Endothelial cell of umbilical vein (primary cell): ENCODE data around the gene CDC14B. TPM values are rescaled to one million over a fixed set of nuclear protein-coding genes. Genes with fewer than 3 reads are reported as not detected.

ENCODE experiments used
- BruUV-seq: library from RNA; stranded (reverse); fragments of 400-500 nt; replicated peaks from 2 replicates; lab custom pipeline; 2021; lab: Mats Ljungman, UMichigan
- CTCF ChIA-PET: fragments of 300-600, 350-600 bp; sonication (Branson Sonifier 250); formaldehyde crosslinking; loops from one replicate; lab custom pipeline; 2021; ENCODE audit warnings: antibody characterized with exemption, inconsistent platforms; lab: Charles Lee
- POLR2A ChIA-PET: fragments of 300-600, 350-600 bp; sonication (Branson Sonifier 250); formaldehyde crosslinking; loops from one replicate; lab custom pipeline; 2021; ENCODE audit warnings: antibody characterized with exemption, inconsistent platforms; lab: Charles Lee
- DNase-seq: peaks from one replicate; pipeline ENCODE4 v3.0.0-alpha.2; 2011; ENCODE audit warnings: low read depth, low spot score
- FAIRE-seq: peaks from 2 replicates; lab custom pipeline; 2011; peaks lifted over from hg19 to GRCh38; lab: Jason Lieb, UNC
- H2AFZ ChIP-seq: 2 replicates; pipeline ENCODE4 v1.6.0; 2012; ENCODE audit warnings: low read depth, low read length, control low read depth, inconsistent platforms
- H3K27ac ChIP-seq: 2 replicates; pipeline ENCODE4 v1.5.1; 2011; ENCODE audit warnings: low read depth, mild to moderate bottlenecking, control low read depth, low read length, moderate library complexity; ENCODE audit not compliant: insufficient read depth
- H3K27me3 ChIP-seq, 2 experiments: 2 replicates each; pipeline versions ENCODE4 v1.6.0 to v1.6.1; 2011; ENCODE audit warnings: low read length in 2 of 2, mixed read lengths in 1 of 2; ENCODE audit not compliant: control insufficient read depth in 2 of 2, insufficient read depth in 2 of 2
- H3K36me3 ChIP-seq, 2 experiments: 2 replicates in 1 of 2; 3 replicates in 1 of 2; pipeline ENCODE4 v1.5.1; 2011; ENCODE audit warnings: low read length in 2 of 2, mild to moderate bottlenecking in 1 of 2, moderate library complexity in 1 of 2; ENCODE audit not compliant: control insufficient read depth in 2 of 2, insufficient read depth in 2 of 2; ENCODE audit errors: extremely low read depth in 1 of 2
- H3K4me1 ChIP-seq: 3 replicates; pipeline ENCODE4 v1.5.1; 2011; ENCODE audit warnings: mild to moderate bottlenecking, low read length; ENCODE audit not compliant: control insufficient read depth, insufficient read depth; ENCODE audit errors: extremely low read depth
- H3K4me2 ChIP-seq: 2 replicates; pipeline ENCODE4 v1.6.1; 2011; ENCODE audit warnings: low read length, control low read depth, mixed read lengths; ENCODE audit not compliant: insufficient read depth
- H3K4me3 ChIP-seq, 3 experiments: fragments of 200-600 bp in 1 of 3; sonication (generic), shearing (Covaris generic) in 1 of 3; replicated peaks in 1 of 3; 2 replicates each; pipeline ENCODE4 v1.5.1; 2011 to 2016; ENCODE audit warnings: control low read depth in 3 of 3, low read length in 3 of 3, mild to moderate bottlenecking in 2 of 3, inconsistent platforms in 1 of 3, low read depth in 1 of 3, moderate library complexity in 1 of 3; ENCODE audit not compliant: insufficient read depth in 1 of 3
- H3K79me2 ChIP-seq: 2 replicates; pipeline ENCODE4 v1.6.0; 2012; ENCODE audit warnings: low read length, inconsistent platforms; ENCODE audit not compliant: control insufficient read depth, insufficient read depth
- H3K9ac ChIP-seq: replicated peaks from 2 replicates; pipeline ENCODE3; 2011; ENCODE audit warnings: low read length, control low read depth; ENCODE audit not compliant: insufficient read depth; ENCODE audit errors: extremely low read depth
- H3K9me1 ChIP-seq: replicated peaks from 3 replicates; pipeline ENCODE4 v1.6.0; 2011; ENCODE audit warnings: mild to moderate bottlenecking, low read length; ENCODE audit not compliant: control insufficient read depth, insufficient read depth; ENCODE audit errors: extremely low read depth
- H3K9me3 ChIP-seq: replicated peaks from 2 replicates; pipeline ENCODE4 v1.5.1; 2012; ENCODE audit warnings: low read length, inconsistent platforms; ENCODE audit not compliant: control insufficient read depth, insufficient read depth
- H4K20me1 ChIP-seq: replicated peaks from 2 replicates; pipeline ENCODE3; 2011; ENCODE audit warnings: mild to moderate bottlenecking, low read length; ENCODE audit not compliant: control insufficient read depth, insufficient read depth; ENCODE audit errors: extremely low read depth
- CTCF ChIP-seq, 2 donors: IDR thresholded peaks; 1 replicate in 1 of 2; 2 replicates in 1 of 2; pipeline ENCODE4 v1.5.1; 2011; ENCODE audit warnings: low read length in 2 of 2, mild to moderate bottlenecking in 2 of 2, moderate library complexity in 2 of 2, control low read depth in 1 of 2, inconsistent platforms in 1 of 2, low read depth in 1 of 2; ENCODE audit not compliant: insufficient read depth in 1 of 2; ENCODE audit errors: extremely low read depth in 1 of 2
- EZH2 ChIP-seq: IDR thresholded peaks from 2 replicates; pipeline ENCODE4 v1.6.1; 2012; ENCODE audit warnings: borderline replicate concordance, low read depth, mild to moderate bottlenecking, moderate library complexity, low read length, inconsistent platforms; ENCODE audit not compliant: severe bottlenecking
- FOS ChIP-seq: IDR thresholded peaks from 2 replicates; pipeline ENCODE4 v1.6.1; 2011; ENCODE audit warnings: mild to moderate bottlenecking, low read length, moderate library complexity, borderline replicate concordance; ENCODE audit not compliant: insufficient read depth
- GATA2 ChIP-seq: IDR thresholded peaks from 2 replicates; pipeline ENCODE4 v1.7.0; 2011; ENCODE audit warnings: low read depth, mild to moderate bottlenecking, moderate library complexity, mixed read lengths, low read length; ENCODE audit not compliant: insufficient read length, insufficient read depth
- JUN ChIP-seq: IDR thresholded peaks from 2 replicates; pipeline ENCODE4 v1.6.1; 2011; ENCODE audit warnings: borderline replicate concordance, low read depth; ENCODE audit not compliant: insufficient read length, insufficient read depth
- MAX ChIP-seq: IDR thresholded peaks from 2 replicates; pipeline ENCODE4 v1.6.1; 2011; ENCODE audit not compliant: insufficient read depth, insufficient read length
- MYC ChIP-seq: IDR thresholded peaks from one replicate; pipeline ENCODE4 v1.6.1; 2011; ENCODE audit warnings: mild to moderate bottlenecking, low read depth, low read length
- POLR2AphosphoS5 ChIP-seq: IDR thresholded peaks from 2 replicates; pipeline ENCODE4 v1.6.1; 2012; ENCODE audit warnings: low read depth, mild to moderate bottlenecking, control low read depth, low read length, moderate library complexity; ENCODE audit not compliant: insufficient read depth
- dilution Hi-C: fragments of 300-500 bp; cut with MboI; formaldehyde crosslinking; loops from one replicate; pipeline ENCODE4 v1.15.0; 2019; ENCODE audit warnings: low sequenced_read_pairs; ENCODE audit not compliant: extremely low pct_ligation_motif_present
- intact Hi-C: fragments of 100-400 bp; cut with micrococcal nuclease; formaldehyde crosslinking; loops from one replicate; pipeline ENCODE4 v1.10.0; 2022
- polyA plus RNA-seq, 4 experiments: library from polyadenylated mRNA; depleted of rRNA in 3 of 4; stranded (reverse) in 3 of 4; unstranded in 1 of 4; fragments of >200 nt; gene quantifications; 2 replicates each; pipeline versions ENCODE4 v1.2.1 to v1.2.3, GENCODE V29; 2011 to 2012; ENCODE audit warnings: missing spikeins in 1 of 4
- total RNA-seq: library from RNA; stranded (reverse); gene quantifications from 2 replicates; pipeline ENCODE4 v1.2.3, GENCODE V29; 2021

CDC14B gene
- total and polyA plus RNA-seq, 2 donors (not counting 3 experiments of a cell fraction or from before 2014, with no cell fraction given), result 0.39 to 0.93 TPM

- ChIA-PET POLR2A (no interaction called here), CTCF (no interaction called here)
- Histone ChIP-seq H4K20me1 (no peaks in the 10 kb centered on the region), H3K9ac (no peak overlapping the region), H3K36me3 (peaks cover 3% of the 10 kb centered on the region in 2 experiments), H3K4me3 (no peak overlapping the region), H3K27ac (no peak overlapping the region), H3K9me3 (no peaks in the 10 kb centered on the region), H2AFZ (no peak overlapping the region), H3K4me2 (no peak overlapping the region), H3K9me1 (no peaks in the 10 kb centered on the region), H3K4me1 (no peaks in the 10 kb centered on the region), H3K27me3 (no peaks in the 10 kb centered on the region), H3K79me2 (no peaks in the 10 kb centered on the region)
- DNase-seq (no peak), FAIRE-seq (no peak)
- TF ChIP-seq MAX (no peak), JUN (no peak), CTCF (IDR thresholded peaks at IDR 0.05; ENCODE audit: extremely low read depth in 1 of 2, insufficient read depth in 1 of 2, low read depth in 1 of 2, low read length in 2 of 2) (no peak), EZH2 (no peak), FOS (no peak), GATA2 (no peak), MYC (no peak), POLR2AphosphoS5 (no peak)
- BruUV-seq, result no TSS peak
- intact Hi-C loops (no loop called here), dilution Hi-C loops (no loop called here)
These were observed 128.4 kb downstream of the CDC14B start for GRCh38 chr9:96491079-96491879.
